COLO668 (cell line): ENCODE data around the gene GATA2.

ENCODE experiments used
- DNase-seq: peaks from one replicate; lab custom pipeline; 2025; ENCODE audit not compliant: unreplicated experiment; lab: John Stamatoyannopoulos, UW

Gene GATA2

DNA sequence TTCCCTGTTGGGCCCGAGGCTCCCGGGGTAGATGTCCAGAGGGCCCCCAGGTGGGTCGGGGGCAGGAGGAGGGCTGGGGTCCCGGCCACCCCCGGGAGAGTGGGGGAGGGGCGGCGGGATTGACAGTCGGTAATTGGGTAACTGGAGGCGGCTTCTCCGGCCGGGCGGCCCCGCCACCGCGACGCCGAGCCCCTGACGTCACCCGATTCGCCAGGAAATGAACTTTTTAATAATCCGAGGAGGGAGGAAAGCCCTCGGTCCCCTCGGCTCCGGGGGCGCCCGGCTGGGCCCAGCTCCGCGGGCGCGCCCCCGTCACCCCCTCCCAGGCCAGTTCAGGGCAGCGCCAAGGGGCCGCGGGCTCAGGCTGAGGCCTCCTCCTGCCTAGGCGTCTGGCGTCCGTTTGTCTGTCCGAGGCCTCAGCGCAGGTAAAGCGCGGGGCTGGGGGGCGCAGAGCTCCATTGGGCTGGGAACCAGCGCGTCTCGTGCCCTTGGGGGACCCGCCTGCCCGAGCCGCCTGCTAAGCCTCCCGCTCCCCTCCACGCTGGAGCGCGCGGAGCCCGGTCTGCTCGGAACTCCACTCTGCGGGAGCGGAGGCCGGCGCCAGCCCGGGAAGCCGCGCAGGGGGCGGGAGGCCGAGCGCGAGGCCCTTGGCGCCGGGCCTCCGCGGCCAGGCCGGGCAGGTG lies 3.9 kb downstream of the GATA2 start:
- peak; percentile 46 for DNase-seq

- peak; percentile 17 for DNase-seq
These were observed 4.4 kb downstream of the GATA2 start for GRCh38 chr3:128488636-128488990.

DNA sequence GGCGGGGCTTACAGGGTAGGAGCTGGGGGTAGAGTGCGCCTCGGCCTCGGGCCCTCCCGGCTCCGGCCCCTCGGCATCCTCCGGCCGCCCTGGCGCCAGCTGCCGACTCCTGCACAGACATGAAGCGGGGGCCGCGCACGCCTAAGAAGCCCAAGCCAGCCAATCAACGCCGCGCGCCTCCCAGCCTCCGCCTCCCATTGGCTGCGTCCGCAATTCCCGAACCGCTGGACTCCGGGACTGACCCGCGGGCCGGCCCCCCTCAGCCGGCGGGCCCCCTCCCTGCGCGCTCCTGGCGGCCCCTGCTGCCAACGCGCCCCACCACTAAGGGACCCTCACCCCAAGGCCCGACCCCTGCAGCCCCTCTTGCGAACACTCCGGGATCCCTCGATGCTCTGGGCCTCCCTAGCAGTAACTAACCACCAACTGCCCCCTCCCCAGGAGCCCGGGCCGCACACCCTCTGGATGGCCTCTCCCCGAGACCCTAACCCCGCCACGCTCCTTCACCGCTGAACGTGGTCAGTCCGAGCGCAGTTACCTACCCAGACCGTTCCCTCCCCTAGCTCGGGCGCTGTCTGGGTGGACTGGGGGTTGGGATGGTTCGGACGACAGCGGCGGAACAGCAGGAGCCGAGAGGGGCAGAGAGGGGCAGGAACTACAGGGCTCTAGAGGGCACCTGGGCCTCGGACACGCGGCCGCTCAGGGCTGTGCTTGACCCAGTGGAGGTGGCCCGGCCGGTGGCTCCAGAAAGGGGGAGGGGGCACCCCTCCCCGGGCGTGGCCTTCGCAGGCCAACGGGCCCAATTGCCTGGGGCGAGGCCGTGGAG lies 5.0 kb downstream of the GATA2 start:
- DNase-seq, result peak; percentile 76

- no peak for DNase-seq
These were observed 5.5 kb downstream of the GATA2 start for GRCh38 chr3:128487538-128487812.

- peak; percentile 64 for DNase-seq
These were observed 6.1 kb downstream of the GATA2 start for GRCh38 chr3:128486681-128487537.

DNA sequence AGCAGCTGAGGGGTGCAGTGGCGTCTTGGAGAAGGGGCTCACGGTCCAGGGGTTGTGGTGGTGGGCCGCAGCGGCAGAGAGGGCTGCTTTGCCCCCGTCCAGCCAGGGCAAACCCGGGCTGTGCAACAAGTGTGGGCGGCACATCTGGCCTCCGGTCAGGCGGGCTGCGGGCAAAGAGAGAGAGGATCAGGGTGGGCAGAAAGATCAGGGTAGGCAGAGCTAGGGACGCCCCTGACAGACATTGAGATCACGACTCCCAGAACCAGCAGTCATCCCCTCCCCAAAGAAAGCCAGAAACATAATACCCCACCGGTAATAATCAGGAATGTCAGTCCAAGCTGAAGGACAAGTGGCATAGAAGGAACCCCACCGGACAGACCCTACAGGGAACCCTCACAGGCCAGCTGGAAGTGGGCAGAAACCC lies 6.8 kb downstream of the GATA2 start:
- DNase-seq, result no peak

- DNase-seq, result no peak
These were observed 7.5 kb downstream of the GATA2 start for GRCh38 chr3:128485282-128486204.

- DNase-seq, result no peak
These were observed 8.4 kb downstream of the GATA2 start for GRCh38 chr3:128484404-128485281.

- DNase-seq, result no peak
These were observed 9.2 kb downstream of the GATA2 start for GRCh38 chr3:128483657-128484403.

DNA sequence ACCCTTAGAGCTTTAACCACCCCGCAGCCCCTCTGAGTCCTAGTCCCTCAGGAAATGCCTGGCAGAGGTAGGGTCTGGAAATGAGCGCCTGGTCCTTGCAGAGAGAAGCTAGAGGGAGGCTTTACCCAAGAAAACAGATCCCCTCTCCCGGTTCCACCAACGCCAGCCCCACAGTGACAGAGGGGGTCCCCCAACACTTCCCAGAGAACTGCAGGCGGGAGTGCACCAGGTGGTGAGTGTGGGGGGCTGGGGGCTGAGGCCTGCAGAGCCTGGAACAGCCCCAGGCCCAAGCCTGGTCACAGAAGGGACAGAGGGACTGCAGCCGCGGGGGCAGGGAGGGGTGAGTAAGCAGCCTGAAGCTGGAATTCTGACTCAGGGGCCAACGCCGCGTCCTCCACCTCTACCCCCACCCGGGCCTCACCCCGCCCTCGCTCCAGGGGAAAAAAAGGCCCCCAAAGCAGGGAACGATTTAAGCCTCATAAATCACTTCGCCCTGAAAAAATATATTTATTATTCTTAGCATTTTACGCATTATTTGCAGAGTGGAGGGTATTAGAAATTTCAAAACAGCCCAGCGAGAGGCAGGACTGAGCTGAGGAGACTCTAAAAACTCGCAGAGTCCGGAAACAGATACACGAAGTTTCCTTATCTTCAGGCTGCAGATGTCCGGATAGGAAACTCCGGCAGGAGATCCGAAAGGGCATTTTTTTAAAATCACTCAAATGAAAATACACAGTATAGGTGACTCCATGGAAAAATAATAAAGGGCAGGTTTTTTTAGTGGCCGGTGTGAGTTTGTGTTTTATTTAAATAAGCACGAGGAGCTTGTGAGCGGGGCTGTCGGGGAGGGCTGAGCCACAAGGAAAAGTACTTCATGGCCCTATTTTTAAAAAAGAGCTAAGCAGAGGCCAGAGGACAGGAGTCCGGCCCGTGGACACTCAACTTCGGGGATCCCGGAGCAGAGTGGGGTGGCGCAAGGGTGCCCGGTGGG lies 10.0 kb downstream of the GATA2 start:
- no peak for DNase-seq

GRCh38 chr3:128482175-128482574 lies 10.8 kb downstream of the GATA2 start:
- no peak for DNase-seq

- no peak for DNase-seq
These were observed 11.5 kb downstream of the GATA2 start for GRCh38 chr3:128481438-128481942.

DNA sequence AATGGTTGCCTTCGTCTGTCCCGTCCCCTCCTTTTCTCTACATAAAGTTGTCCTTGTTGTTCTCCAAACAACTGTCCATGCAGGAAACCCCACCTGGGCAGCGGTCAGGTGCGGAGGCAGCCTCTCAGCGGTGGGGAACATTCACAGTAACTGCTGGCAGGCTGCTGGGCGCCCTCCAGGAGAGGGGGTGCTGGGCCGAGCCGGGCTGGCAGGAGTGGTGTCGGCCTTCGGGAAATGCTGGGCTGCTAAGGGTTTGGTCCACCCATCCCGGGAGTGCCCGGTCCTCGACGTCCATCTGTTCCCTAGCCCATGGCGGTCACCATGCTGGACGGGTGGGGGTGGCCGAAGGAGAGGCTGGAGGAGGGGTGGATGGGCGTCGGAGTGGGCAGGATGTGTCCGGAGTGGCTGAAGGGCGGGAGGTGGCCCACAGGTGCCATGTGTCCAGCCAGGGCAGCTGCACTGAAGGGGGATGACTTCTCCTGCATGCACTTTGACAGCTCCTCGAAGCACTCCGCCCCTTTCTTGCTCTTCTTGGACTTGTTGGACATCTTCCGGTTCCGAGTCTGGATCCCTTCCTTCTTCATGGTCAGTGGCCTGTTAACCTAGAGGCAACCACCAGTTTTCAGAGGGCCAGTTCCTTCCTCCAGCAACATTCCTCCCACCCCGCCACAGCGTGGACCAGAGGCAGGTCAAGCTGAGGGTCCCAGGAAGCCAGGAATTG lies 12.1 kb downstream of the GATA2 start:
- DNase-seq, result no peak

DNA sequence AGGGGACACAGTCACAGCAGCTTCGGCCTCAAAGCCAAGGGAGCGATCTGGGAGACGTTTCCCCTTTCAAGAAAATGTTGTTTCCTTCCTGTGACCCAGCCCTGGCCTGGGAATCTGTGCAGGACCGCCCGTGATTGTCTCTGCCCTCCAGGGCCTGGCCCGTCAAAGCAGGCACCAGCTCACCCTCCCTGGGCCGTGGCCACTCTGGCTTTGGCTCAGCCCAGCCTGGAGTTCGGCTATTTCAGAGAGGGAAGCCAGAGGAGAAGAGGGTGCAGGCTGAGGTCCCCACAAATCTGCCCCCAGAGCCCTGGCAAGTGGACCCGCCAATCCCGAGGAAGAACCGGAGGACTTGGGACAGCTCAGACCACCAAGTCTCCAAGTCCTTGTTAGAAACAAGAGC lies 12.7 kb downstream of the GATA2 start:
- DNase-seq, result no peak

DNA sequence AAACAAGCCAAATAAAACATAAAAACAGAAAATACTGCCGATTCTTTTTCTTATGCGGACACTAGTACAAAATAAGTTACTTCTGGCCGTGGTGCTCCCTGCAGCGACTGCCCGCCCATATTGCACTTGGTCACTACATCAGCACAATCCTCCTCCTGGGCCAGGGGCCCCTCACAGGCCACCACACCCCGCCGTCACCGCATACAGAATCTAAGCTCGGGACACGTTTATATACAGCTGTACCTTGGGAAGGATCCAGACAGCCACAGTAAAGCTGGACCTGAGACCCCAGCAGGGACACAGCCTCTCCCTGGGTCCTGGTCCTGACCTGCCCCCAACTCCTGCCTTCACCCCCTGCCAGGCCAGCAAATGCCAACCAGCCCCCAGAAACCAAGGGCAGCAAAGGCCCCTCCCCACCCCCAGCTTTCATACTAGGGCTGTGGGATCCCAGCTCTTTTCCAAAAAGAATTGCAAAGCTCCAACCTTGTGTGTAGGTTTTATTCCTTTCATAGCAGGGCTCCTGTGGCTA lies 13.4 kb downstream of the GATA2 start:
- no peak for DNase-seq

GRCh38 chr3:128478576-128479506 lies 14.2 kb downstream of the GATA2 start:
- no peak for DNase-seq
